Lung (tissue), 12 donors: ENCODE measurements around the gene MITF. TPM values are rescaled to one million over a fixed set of nuclear protein-coding genes. Genes with fewer than 3 reads are reported as not detected.

ENCODE experiments used
- ATAC-seq: fragments of 200-7000 bp; cut with Tn5 transposase; one replicate; pipeline ENCODE4 v1.9.1; 2020; ENCODE audit warnings: moderate number of reproducible peaks; ENCODE audit not compliant: insufficient read depth, low FRiP score
- DNase-seq, 3 donors: peaks; one replicate each; pipeline ENCODE4 v3.0.0-alpha.2; 2013 to 2017
- H3K27ac ChIP-seq, 2 donors: one replicate each; pipeline ENCODE4 v1.5.1; 2013; ENCODE audit warnings: mild to moderate bottlenecking in 2 of 2, moderate library complexity in 2 of 2, control low read depth in 1 of 2, inconsistent platforms in 1 of 2, low read depth in 1 of 2, low read length in 1 of 2
- H3K27me3 ChIP-seq, 3 donors: one replicate each; pipeline ENCODE4 v1.5.1; 2013; ENCODE audit warnings: low read length in 2 of 3; ENCODE audit not compliant: control insufficient read depth in 3 of 3, insufficient read depth in 3 of 3
- H3K36me3 ChIP-seq, 4 donors: one replicate each; pipeline ENCODE4 v1.5.1; 2013; ENCODE audit warnings: low read length in 4 of 4, mild to moderate bottlenecking in 1 of 4, moderate library complexity in 1 of 4; ENCODE audit not compliant: control insufficient read depth in 4 of 4, insufficient read depth in 4 of 4
- H3K4me1 ChIP-seq, 5 donors: one replicate each; pipeline ENCODE4 v1.5.1; 2013; ENCODE audit warnings: low read length in 5 of 5, mild to moderate bottlenecking in 2 of 5, moderate library complexity in 1 of 5; ENCODE audit not compliant: control insufficient read depth in 5 of 5, insufficient read depth in 5 of 5
- H3K4me3 ChIP-seq: one replicate; pipeline ENCODE4 v1.5.1; 2013; ENCODE audit warnings: mild to moderate bottlenecking, control low read depth, moderate library complexity
- H3K9ac ChIP-seq, 2 donors: one replicate each; pipeline ENCODE4 v1.5.1; 2013; ENCODE audit warnings: low read length in 2 of 2, control low read depth in 1 of 2; ENCODE audit not compliant: insufficient read depth in 1 of 2
- H3K9me3 ChIP-seq, 4 donors: one replicate each; pipeline ENCODE4 v1.5.1; 2013; ENCODE audit warnings: low read length in 3 of 4, mild to moderate bottlenecking in 1 of 4, moderate library complexity in 1 of 4; ENCODE audit not compliant: control insufficient read depth in 4 of 4, insufficient read depth in 3 of 4
- WGBS, 2 donors: extraction: QIAGEN DNeasy Blood & Tissue Kit; methylation state at CpG; one replicate each; pipeline ENCODE4 v1.1.7; 2013; 5-methylcytosine and 5-hydroxymethylcytosine counted together
- polyA plus RNA-seq, 2 donors: library from polyadenylated mRNA; stranded (reverse); fragments of 200-250 nt; gene quantifications; one replicate each; pipeline ENCODE4 v1.2.1, GENCODE V29; 2013
- total RNA-seq, 2 donors: library from RNA; depleted of rRNA in 1 of 2; stranded (reverse); fragments of >200 nt in 1 of 2; gene quantifications; one replicate each; pipeline ENCODE4 v1.2.1, GENCODE V29; 2014 to 2021
- TF ChIP-seq, protein P1 (sequence below): IDR thresholded peaks from 2 replicates; pipeline ENCODE4 v1.5.1; 2012; ENCODE audit warnings: mild to moderate bottlenecking; ENCODE audit errors: control extremely low read depth, extremely low read depth
- donor health status: control.
- donor health status: control.
- donor health status: Bipolar disorder and iron deficiency.
- donor health status: healthy.
- donor health status: DM: yes; HTN: yes; CAD: no.

Gene MITF
- total and polyA plus RNA-seq, 4 donors: 5.0 to 28.0 (median 12.0) TPM

DNA sequence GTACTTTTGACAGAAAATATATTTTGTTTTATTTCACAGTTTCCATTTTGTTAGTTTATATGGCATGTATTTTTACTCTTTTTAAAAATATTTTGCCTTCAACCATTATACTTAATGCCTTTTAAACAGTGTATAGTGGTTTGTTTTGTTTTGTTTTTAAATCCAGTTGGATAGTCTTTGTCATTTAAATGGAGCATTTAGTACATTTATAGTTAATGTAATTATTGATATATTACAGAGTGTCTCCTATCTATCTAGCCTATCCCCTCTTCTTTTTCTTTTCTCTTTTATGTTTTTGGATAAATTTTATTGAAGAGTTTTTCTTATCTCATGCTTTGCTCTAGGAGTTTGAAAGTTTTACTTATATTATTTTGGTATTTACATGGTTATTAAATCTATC lies 263.9 kb downstream of the MITF start:
- peaks cover 0 to 2% (median 0%) of the 10 kb centered on the region in 4 donors for H3K9me3 ChIP-seq
- no peaks in the 10 kb centered on the region for H3K36me3 ChIP-seq
- peaks cover 0 to 33% (median 3%) of the 10 kb centered on the region in 5 donors for H3K4me1 ChIP-seq
- ATAC-seq (no peak), DNase-seq (no peak)
- H3K27me3 ChIP-seq: no peaks in the 10 kb centered on the region
- no peak overlapping the region for H3K27ac ChIP-seq
- TF ChIP-seq, protein P1, sequence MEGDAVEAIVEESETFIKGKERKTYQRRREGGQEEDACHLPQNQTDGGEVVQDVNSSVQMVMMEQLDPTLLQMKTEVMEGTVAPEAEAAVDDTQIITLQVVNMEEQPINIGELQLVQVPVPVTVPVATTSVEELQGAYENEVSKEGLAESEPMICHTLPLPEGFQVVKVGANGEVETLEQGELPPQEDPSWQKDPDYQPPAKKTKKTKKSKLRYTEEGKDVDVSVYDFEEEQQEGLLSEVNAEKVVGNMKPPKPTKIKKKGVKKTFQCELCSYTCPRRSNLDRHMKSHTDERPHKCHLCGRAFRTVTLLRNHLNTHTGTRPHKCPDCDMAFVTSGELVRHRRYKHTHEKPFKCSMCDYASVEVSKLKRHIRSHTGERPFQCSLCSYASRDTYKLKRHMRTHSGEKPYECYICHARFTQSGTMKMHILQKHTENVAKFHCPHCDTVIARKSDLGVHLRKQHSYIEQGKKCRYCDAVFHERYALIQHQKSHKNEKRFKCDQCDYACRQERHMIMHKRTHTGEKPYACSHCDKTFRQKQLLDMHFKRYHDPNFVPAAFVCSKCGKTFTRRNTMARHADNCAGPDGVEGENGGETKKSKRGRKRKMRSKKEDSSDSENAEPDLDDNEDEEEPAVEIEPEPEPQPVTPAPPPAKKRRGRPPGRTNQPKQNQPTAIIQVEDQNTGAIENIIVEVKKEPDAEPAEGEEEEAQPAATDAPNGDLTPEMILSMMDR: no peak
- no peak overlapping the region for H3K9ac ChIP-seq
- H3K4me3 ChIP-seq: no peak overlapping the region

DNA sequence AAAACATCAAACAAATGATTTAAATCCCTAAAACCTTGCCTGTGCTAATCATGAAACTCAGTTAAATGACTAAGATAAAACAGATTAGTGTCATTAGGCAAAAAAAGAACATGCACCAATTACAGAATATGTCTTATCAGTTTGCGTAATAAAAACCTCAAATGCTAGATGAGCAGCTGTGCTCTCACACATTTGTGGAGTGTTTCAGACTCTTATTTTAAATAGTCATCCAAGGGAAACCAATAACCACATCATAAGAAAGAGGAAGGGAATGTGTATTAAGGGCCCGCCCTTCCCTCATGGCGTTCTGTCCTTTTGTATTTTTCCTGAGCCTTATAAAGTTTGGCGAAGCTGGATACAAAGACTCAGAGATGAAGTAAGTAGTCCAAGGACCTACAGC lies 266.8 kb downstream of the MITF start:
- Histone ChIP-seq H3K9me3 (peaks cover 0 to 2% (median 0%) of the 10 kb centered on the region in 4 donors), H3K27me3 (no peaks in the 10 kb centered on the region), H3K9ac (no peak overlapping the region), H3K27ac (no peak overlapping the region), H3K4me1 (peaks cover 0 to 3% (median 0%) of the 10 kb centered on the region in 5 donors), H3K36me3 (no peaks in the 10 kb centered on the region), H3K4me3 (no peak overlapping the region)
- ATAC-seq (no peak), DNase-seq (no peak)
- TF ChIP-seq, protein P1: no peak
- 36 to 68% methylated on average over 4 of the region's 4 CpGs for WGBS, 2 donors

DNA sequence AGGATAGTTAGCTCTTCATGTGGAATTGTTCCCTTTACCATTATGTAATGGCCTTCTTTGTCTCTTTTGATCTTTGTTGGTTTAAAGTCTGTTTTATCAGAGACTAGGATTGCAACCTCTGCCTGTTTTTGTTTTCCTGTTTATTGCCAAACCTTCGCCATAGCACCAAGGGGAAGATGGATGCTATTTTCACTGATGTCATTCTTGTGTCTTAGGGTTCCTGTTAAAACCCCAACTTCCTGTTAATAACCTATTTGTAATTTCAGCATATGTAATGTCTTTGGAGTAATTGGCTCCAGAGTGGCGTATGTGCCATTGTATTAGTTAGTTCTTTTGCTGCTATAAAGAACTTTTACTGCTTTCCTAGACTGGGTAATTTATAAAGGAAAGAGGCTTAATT lies 271.1 kb downstream of the MITF start:
- Histone ChIP-seq H3K4me3 (no peak overlapping the region), H3K4me1 (peaks cover 0 to 6% (median 0%) of the 10 kb centered on the region in 5 donors), H3K9me3 (peaks cover 0 to 2% (median 0%) of the 10 kb centered on the region in 4 donors), H3K27me3 (no peaks in the 10 kb centered on the region), H3K27ac (no peak overlapping the region), H3K36me3 (no peaks in the 10 kb centered on the region), H3K9ac (no peak overlapping the region)
- ATAC-seq (no peak), DNase-seq (no peak)
- 47 to 63% methylated on average over 2 of the region's 2 CpGs for WGBS, 2 donors
- TF ChIP-seq, protein P1: no peak

DNA sequence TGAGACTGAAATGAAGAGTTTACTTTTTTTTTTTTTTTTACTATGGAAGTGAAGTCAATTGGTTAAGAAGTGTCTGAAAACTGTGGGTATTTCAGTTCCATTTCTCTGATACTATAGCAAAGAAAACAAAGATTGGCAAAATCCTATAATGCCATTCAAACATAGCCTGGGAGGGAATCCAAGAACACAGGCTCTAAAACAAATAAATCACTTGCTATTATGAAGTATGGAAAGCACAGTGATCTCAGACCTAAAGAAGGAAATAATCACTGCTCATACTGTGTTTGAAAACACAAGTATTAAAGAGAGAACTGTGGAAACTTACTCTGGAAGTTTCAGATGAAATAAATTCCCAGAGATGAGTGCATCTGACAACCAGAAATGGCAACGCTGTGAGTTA lies 272.3 kb downstream of the MITF start:
- ATAC-seq (no peak), DNase-seq (peak in 2 of 3 donors; percentile 26 to 50)
- Histone ChIP-seq H3K36me3 (no peaks in the 10 kb centered on the region), H3K4me3 (no peak overlapping the region), H3K4me1 (peaks cover 0 to 6% (median 0%) of the 10 kb centered on the region in 5 donors), H3K27me3 (no peaks in the 10 kb centered on the region), H3K27ac (no peak overlapping the region), H3K9ac (no peak overlapping the region), H3K9me3 (no peaks in the 10 kb centered on the region)
- TF ChIP-seq, protein P1: no peak
- WGBS, 2 donors: 56 to 88% methylated on average over 1 of the region's 1 CpG
